NB4 (cell line): ENCODE data around the gene CCDC18.

Experiments used
- POLR2A ChIP-seq: IDR thresholded peaks from 2 replicates; pipeline ENCODE4 v1.6.1; 2011; ENCODE audit warnings: mild to moderate bottlenecking; ENCODE audit not compliant: insufficient read length; ENCODE audit errors: extremely low read depth
- TF ChIP-seq, protein P1 (sequence below): IDR thresholded peaks from one replicate; pipeline ENCODE4 v1.5.1; 2012; ENCODE audit warnings: low read depth, low read length
- TF ChIP-seq, protein P2 (sequence below): IDR thresholded peaks from 2 replicates; pipeline ENCODE4 v1.6.1; 2011; ENCODE audit warnings: low read depth, low read length

DNA sequence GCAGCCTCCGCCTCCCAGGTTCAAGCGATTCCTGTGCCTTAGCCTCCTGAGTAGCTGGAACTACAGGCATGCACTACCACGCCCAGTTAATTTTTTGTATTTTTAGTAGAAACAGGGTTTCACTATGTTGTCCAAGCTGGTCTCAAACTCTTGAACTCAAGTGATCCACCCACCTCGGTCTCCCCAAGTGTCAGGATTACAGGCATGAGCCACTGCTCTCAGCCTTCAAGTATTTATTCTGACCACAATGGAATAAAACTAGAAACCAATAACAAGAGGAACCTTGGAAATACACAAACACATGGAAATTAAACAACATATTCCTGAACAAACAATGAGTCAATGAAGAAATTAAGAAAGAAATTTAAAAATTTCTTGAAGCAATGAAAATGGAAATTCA, 132.5 kb downstream of the CCDC18 start:
- TF ChIP-seq, protein P1, sequence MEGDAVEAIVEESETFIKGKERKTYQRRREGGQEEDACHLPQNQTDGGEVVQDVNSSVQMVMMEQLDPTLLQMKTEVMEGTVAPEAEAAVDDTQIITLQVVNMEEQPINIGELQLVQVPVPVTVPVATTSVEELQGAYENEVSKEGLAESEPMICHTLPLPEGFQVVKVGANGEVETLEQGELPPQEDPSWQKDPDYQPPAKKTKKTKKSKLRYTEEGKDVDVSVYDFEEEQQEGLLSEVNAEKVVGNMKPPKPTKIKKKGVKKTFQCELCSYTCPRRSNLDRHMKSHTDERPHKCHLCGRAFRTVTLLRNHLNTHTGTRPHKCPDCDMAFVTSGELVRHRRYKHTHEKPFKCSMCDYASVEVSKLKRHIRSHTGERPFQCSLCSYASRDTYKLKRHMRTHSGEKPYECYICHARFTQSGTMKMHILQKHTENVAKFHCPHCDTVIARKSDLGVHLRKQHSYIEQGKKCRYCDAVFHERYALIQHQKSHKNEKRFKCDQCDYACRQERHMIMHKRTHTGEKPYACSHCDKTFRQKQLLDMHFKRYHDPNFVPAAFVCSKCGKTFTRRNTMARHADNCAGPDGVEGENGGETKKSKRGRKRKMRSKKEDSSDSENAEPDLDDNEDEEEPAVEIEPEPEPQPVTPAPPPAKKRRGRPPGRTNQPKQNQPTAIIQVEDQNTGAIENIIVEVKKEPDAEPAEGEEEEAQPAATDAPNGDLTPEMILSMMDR: no peak
- TF ChIP-seq POLR2A: no peak
- TF ChIP-seq, protein P2, sequence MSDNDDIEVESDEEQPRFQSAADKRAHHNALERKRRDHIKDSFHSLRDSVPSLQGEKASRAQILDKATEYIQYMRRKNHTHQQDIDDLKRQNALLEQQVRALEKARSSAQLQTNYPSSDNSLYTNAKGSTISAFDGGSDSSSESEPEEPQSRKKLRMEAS: no peak
